AG10803 (cell line): ENCODE results near the gene SECISBP2L.
"Not testable (repeated sequence)": the region's sequence is repeated elsewhere in the genome, so short reads cannot be mapped to it uniquely, and the experiment has no call there.

Experiments
- DNase-seq: peaks from one replicate; pipeline ENCODE4 v3.0.0; 2010; ENCODE audit warnings: low read depth
- H3K4me3 ChIP-seq: 2 replicates; pipeline ENCODE4 v1.5.1; 2011; ENCODE audit warnings: mild to moderate bottlenecking, low read length, control low read depth
- CTCF ChIP-seq: conservative IDR thresholded peaks from 2 replicates; pipeline ENCODE4 v1.5.1; 2011; ENCODE audit warnings: mild to moderate bottlenecking, low read length, control low read depth, inconsistent platforms

The SECISBP2L gene

GRCh38 chr15:48975472-48976419 is 70.5 kb downstream of the SECISBP2L start:
- peak; percentile 58 for TF ChIP-seq CTCF
- DNase-seq, result peak; percentile 73
- H3K4me3 ChIP-seq, result peak overlapping the region; percentile 63

- DNase-seq, result no peak
- H3K4me3 ChIP-seq, result no peak overlapping the region
- no peak for TF ChIP-seq CTCF
Observed at GRCh38 chr15:48974882-48975281, 71.4 kb downstream of the SECISBP2L start.

GRCh38 chr15:48972750-48973503 is 73.3 kb downstream of the SECISBP2L start:
- no peak for TF ChIP-seq CTCF
- no peak overlapping the region for H3K4me3 ChIP-seq
- no peak for DNase-seq

DNA sequence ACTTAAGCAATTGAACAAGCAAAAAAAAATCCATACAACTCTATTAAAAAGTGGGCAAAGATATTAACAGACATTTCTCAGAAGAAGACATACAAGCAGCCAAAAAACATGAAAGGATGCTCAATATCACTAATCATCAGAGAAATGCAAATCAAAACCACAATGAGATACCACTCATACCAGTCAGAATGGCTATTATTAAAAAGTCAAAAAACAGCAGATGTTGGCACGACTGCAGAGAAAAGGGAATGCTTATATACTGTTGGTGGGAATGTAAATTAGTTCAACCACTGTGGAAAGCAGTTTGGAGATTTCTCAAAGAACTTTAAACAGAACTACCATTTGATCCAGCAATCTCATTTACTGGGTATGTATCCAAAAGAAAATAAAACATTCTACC is 75.3 kb downstream of the SECISBP2L start:
- DNase-seq, result peak; percentile 73
- H3K4me3 ChIP-seq, result not testable (repeated sequence)

GRCh38 chr15:48968066-48968465 is 78.2 kb downstream of the SECISBP2L start:
- no peak overlapping the region for H3K4me3 ChIP-seq
- no peak for TF ChIP-seq CTCF
- DNase-seq, result no peak

DNA sequence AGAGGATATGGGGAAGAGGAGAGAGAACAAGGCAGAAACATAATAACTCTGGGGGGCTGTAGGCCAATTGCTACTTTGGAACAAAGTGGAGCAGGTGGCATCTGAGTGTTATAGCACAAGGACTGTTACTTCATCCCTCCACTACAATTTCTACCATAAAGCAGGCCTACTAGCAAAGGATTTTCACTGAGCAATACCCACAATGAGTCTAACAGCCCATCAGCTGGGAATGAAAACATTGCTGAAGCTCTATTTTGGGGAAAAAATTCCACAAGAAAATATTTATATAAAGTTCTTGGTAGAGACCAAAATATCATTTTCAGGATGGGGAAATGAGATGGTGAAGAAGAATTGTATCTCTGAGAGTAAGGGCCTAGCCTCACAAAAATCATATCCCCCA is 78.9 kb downstream of the SECISBP2L start:
- no peak overlapping the region for H3K4me3 ChIP-seq
- no peak for DNase-seq
- no peak for TF ChIP-seq CTCF

GRCh38 chr15:48966595-48967301 is 79.5 kb downstream of the SECISBP2L start:
- TF ChIP-seq CTCF, result no peak
- no peak overlapping the region for H3K4me3 ChIP-seq
- DNase-seq, result peak; percentile 60
